IMR-90 (cell line): ENCODE results near the gene ZNF341. TPM values are rescaled to one million over a fixed set of nuclear protein-coding genes. Genes with fewer than 3 reads are reported as not detected.
A peak's percentile ranks its signal among the peaks of the same experiment; 100 is the strongest.

Experiments
- ATAC-seq: fragments of 200-7000 bp; cut with Tn5 transposase; 2 replicates; pipeline ENCODE4 v1.9.1; 2020; ENCODE audit warnings: low read depth, mild to moderate bottlenecking, moderate library complexity
- BruUV-seq: library from RNA; stranded (reverse); fragments of 400-500 nt; replicated peaks from 2 replicates; lab custom pipeline; 2021; lab: Mats Ljungman, UMichigan
- CTCF ChIA-PET: fragments of 300-600 bp; formaldehyde crosslinking; extraction: SDS; loops from one replicate; lab custom pipeline; 2021; ENCODE audit warnings: antibody characterized with exemption; lab: Yijun Ruan, JAX
- POLR2A ChIA-PET: fragments of 300-600 bp; sonication (Branson Sonifier 250); formaldehyde crosslinking; loops from one replicate; lab custom pipeline; 2022; ENCODE audit warnings: antibody characterized with exemption; ENCODE audit not compliant: unreplicated experiment; lab: Charles Lee
- DNase-seq: peaks from one replicate; pipeline ENCODE4 v3.0.0; 2013
- H2AFZ ChIP-seq: replicated peaks from 2 replicates; pipeline ENCODE3; 2013; ENCODE audit warnings: low read length, mild to moderate bottlenecking; ENCODE audit not compliant: poor library complexity
- H2AK5ac ChIP-seq: 2 replicates; pipeline ENCODE4 v1.6.1; 2013; ENCODE audit warnings: low read depth, low read length, inconsistent platforms
- H2AK9ac ChIP-seq: replicated peaks from 2 replicates; pipeline ENCODE3; 2013; ENCODE audit warnings: mild to moderate bottlenecking, low read depth, low read length, moderate library complexity; ENCODE audit not compliant: poor library complexity
- H2BK120ac ChIP-seq: 2 replicates; pipeline ENCODE4 v1.6.1; 2013; ENCODE audit warnings: low read depth, low read length, inconsistent platforms
- H2BK15ac ChIP-seq: 3 replicates; pipeline ENCODE4 v1.6.1; 2013; ENCODE audit warnings: low read depth, low read length, inconsistent platforms
- H2BK20ac ChIP-seq: 2 replicates; pipeline ENCODE4 v1.6.1; 2013; ENCODE audit warnings: low read depth, mild to moderate bottlenecking, inconsistent platforms, low read length, moderate library complexity
- H2BK5ac ChIP-seq: 2 replicates; pipeline ENCODE4 v1.6.1; 2013; ENCODE audit warnings: mild to moderate bottlenecking, low read depth, low read length, inconsistent platforms; ENCODE audit not compliant: poor library complexity, severe bottlenecking
- H3K14ac ChIP-seq: replicated peaks from 2 replicates; pipeline ENCODE4 v1.6.1; 2013; ENCODE audit warnings: low read depth, low read length, inconsistent platforms
- H3K18ac ChIP-seq: 2 replicates; pipeline ENCODE4 v1.6.1; 2013; ENCODE audit warnings: low read depth, low read length, control low read depth
- H3K23ac ChIP-seq: 2 replicates; pipeline ENCODE4 v1.6.1; 2013; ENCODE audit warnings: low read depth, low read length, inconsistent platforms
- H3K27ac ChIP-seq: 2 replicates; pipeline ENCODE4 v1.5.1; 2013; ENCODE audit warnings: mild to moderate bottlenecking, control low read depth, low read length; ENCODE audit not compliant: insufficient read depth
- H3K27me3 ChIP-seq: 2 replicates; pipeline ENCODE4 v1.6.1; 2013; ENCODE audit warnings: low read length; ENCODE audit not compliant: control insufficient read depth, insufficient read depth
- H3K36me3 ChIP-seq: 2 replicates; pipeline ENCODE4 v1.6.1; 2013; ENCODE audit warnings: low read length, mixed read lengths; ENCODE audit not compliant: control insufficient read depth, insufficient read depth
- H3K4ac ChIP-seq: 2 replicates; pipeline ENCODE4 v1.6.1; 2013; ENCODE audit warnings: low read depth, low read length, inconsistent platforms
- H3K4me1 ChIP-seq: 2 replicates; pipeline ENCODE4 v1.6.1; 2013; ENCODE audit warnings: low read length, mixed read lengths; ENCODE audit not compliant: control insufficient read depth, insufficient read depth
- H3K4me2 ChIP-seq: 2 replicates; pipeline ENCODE4 v1.6.1; 2013; ENCODE audit warnings: low read depth, mild to moderate bottlenecking, control low read depth, low read length, moderate library complexity
- H3K4me3 ChIP-seq: 2 replicates; pipeline ENCODE4 v1.5.1; 2013; ENCODE audit warnings: low read depth, mild to moderate bottlenecking, control low read depth, low read length, moderate library complexity; ENCODE audit not compliant: insufficient read depth
- H3K56ac ChIP-seq: 2 replicates; pipeline ENCODE4 v1.6.1; 2013; ENCODE audit warnings: low read length, inconsistent platforms; ENCODE audit not compliant: insufficient read depth; ENCODE audit errors: extremely low read depth
- H3K79me1 ChIP-seq, 2 experiments: 2 replicates each; pipeline ENCODE4 v1.6.1; 2013; ENCODE audit warnings: low read length in 2 of 2, inconsistent platforms in 1 of 2, low read depth in 1 of 2
- H3K9ac ChIP-seq: 2 replicates; pipeline ENCODE4 v1.6.1; 2013; ENCODE audit warnings: low read depth, low read length, control low read depth
- H3K9me1 ChIP-seq: 2 replicates; pipeline ENCODE4 v1.6.1; 2013; ENCODE audit warnings: low read length, inconsistent platforms; ENCODE audit not compliant: insufficient read depth
- H3K9me3 ChIP-seq: 2 replicates; pipeline ENCODE4 v1.6.1; 2013; ENCODE audit warnings: low read length; ENCODE audit not compliant: control insufficient read depth, insufficient read depth
- H4K20me1 ChIP-seq: 2 replicates; pipeline ENCODE4 v1.6.1; 2013; ENCODE audit warnings: low read length, inconsistent platforms; ENCODE audit not compliant: insufficient read depth
- H4K5ac ChIP-seq: 2 replicates; pipeline ENCODE4 v1.6.1; 2013; ENCODE audit warnings: mild to moderate bottlenecking, low read depth, low read length, control low read depth
- H4K8ac ChIP-seq, 2 experiments: 2 replicates each; pipeline ENCODE4 v1.6.1; 2013; ENCODE audit warnings: low read depth in 2 of 2, low read length in 2 of 2, control low read depth in 1 of 2, inconsistent platforms in 1 of 2
- H4K91ac ChIP-seq: 2 replicates; pipeline ENCODE4 v1.6.1; 2013; ENCODE audit warnings: low read depth, low read length, inconsistent platforms; ENCODE audit not compliant: insufficient read depth
- CEBPB ChIP-seq: IDR thresholded peaks from 2 replicates; pipeline ENCODE4 v1.6.1; 2012; ENCODE audit warnings: low read depth, low read length, improper control_type of control experiment
- CHD1 ChIP-seq: IDR thresholded peaks from 2 replicates; pipeline ENCODE4 v1.6.1; 2012; ENCODE audit warnings: low read depth, low read length, improper control_type of control experiment
- FOS ChIP-seq: fragments of 150-350 bp; IDR thresholded peaks from 2 replicates; pipeline ENCODE4 v1.6.1; 2016; ENCODE audit warnings: low read depth, low read length
- MAZ ChIP-seq: IDR thresholded peaks from 2 replicates; pipeline ENCODE4 v1.6.1; 2012; ENCODE audit warnings: low read depth, mild to moderate bottlenecking, low read length, improper control_type of control experiment, moderate library complexity, borderline replicate concordance
- MXI1 ChIP-seq: IDR thresholded peaks from 2 replicates; pipeline ENCODE4 v1.6.1; 2012; ENCODE audit warnings: low read depth, mild to moderate bottlenecking, low read length, moderate library complexity, borderline replicate concordance
- NFE2L2 ChIP-seq: fragments of 150-350 bp; IDR thresholded peaks from 2 replicates; pipeline ENCODE4 v1.6.1; 2016; ENCODE audit warnings: low read depth, mild to moderate bottlenecking, low read length
- RFX5 ChIP-seq: IDR thresholded peaks from 2 replicates; pipeline ENCODE4 v1.8.0; 2012; ENCODE audit warnings: low read depth, mild to moderate bottlenecking, low read length, moderate library complexity
- WGBS, 2 experiments: methylation state at CpG; one replicate each; pipeline versions ENCODE4 v1.1.5 to v1.1.7; 2013; ENCODE audit warnings: missing lambda C conversion rate in 2 of 2; ENCODE audit not compliant: insufficient read length in 1 of 2; ENCODE audit errors: extremely low coverage in 2 of 2; 5-methylcytosine and 5-hydroxymethylcytosine counted together
- dilution Hi-C: fragments of 300-500 bp; cut with HindIII; formaldehyde crosslinking; loops from one replicate; pipeline ENCODE4 v1.14.3; 2018; ENCODE audit warnings: low sequenced_read_pairs; ENCODE audit not compliant: unreplicated experiment
- in situ Hi-C: fragments of 300-500 bp; cut with MboI; formaldehyde crosslinking; loops from 3 replicates; pipeline ENCODE4 v1.14.3; 2019; ENCODE audit warnings: low sequenced_read_pairs, inconsistent platforms, mixed read lengths
- intact Hi-C: fragments of 100-400 bp; cut with micrococcal nuclease; formaldehyde crosslinking; loops from 2 replicates; pipeline ENCODE4 v1.10.0; 2022
- polyA plus RNA-seq, 3 experiments: library from polyadenylated mRNA; depleted of rRNA; stranded (reverse); fragments of >200 nt; gene quantifications; 2 replicates each; pipeline ENCODE4 v1.2.3, GENCODE V29; 2012; ENCODE audit warnings: low replicate concordance in 1 of 3
- total RNA-seq: library from RNA; depleted of rRNA; stranded (reverse); fragments of >200 nt; gene quantifications from 2 replicates; pipeline ENCODE4 v1.2.3, GENCODE V29; 2012
- TF ChIP-seq, protein P1 (sequence below): fragments of 150-350 bp; IDR thresholded peaks from 2 replicates; pipeline ENCODE4 v1.6.1; 2016; ENCODE audit warnings: low read depth, mild to moderate bottlenecking, low read length, moderate library complexity, borderline replicate concordance
- TF ChIP-seq, protein P2 (sequence below): conservative IDR thresholded peaks from 2 replicates; pipeline ENCODE4 v1.5.1; 2012; ENCODE audit warnings: mild to moderate bottlenecking, low read depth, low read length, improper control_type of control experiment

Gene ZNF341
- total and polyA plus RNA-seq, 2 of the 4 experiments (the other 2 are of a cell fraction), result 1.1 to 3.4 TPM

DNA sequence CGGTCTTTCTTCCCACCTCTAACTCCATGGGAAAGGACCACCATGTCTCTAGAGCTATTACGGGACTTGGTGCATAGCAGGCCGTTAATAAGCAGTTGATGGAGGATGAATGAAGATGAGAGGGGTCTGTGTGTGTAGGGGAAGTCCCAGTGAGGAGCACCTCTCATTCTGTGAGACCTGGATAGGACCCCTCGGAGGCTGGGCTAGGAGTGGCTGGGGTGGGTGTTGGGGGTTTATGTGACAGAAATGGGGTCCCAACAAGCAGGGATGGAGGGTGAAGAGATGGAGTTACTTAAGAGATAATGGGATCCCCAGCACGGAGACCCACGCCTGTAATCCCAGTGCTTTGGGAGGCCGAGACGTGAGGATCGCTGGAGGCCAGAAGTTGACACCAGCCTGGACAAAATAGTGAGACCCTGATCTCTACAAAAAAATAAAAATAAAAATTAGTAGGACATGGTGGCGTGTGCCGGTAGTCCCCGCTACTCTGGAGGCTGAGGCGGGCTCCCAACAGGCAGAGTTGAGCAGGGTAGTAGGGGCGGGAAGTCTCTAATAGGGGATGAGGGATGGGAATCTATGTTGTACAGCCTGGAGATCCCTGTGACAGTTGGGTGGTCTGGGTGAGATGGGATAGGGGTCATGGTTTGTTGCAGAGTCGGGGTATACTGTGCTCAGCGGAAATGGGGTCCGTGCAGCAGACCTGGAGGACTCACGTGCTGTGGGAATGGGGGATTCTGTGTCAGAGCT is 677 bp upstream of the ZNF341 start:
- Histone ChIP-seq H4K8ac (peak overlapping the region; percentile 97 to 100), H3K14ac (peak overlapping the region; percentile 70), H3K4me1 (peaks cover 18% of the 10 kb centered on the region), H3K56ac (no peak overlapping the region), H2BK5ac (peak overlapping the region; percentile 0), H3K4ac (peak overlapping the region; percentile 90), H2BK20ac (peak overlapping the region; percentile 21; the same call in 1 of the 2 replicates), H4K20me1 (no peaks in the 10 kb centered on the region), H3K9ac (peak overlapping the region; percentile 72), H3K27me3 (no peaks in the 10 kb centered on the region; the same call in 1 of the 2 replicates), H3K79me1 (peaks cover 12 to 33% of the 10 kb centered on the region in 2 experiments; a peak in 3 of 4 replicates), H3K27ac (peak overlapping the region; percentile 81), H2AK5ac (peak overlapping the region; percentile 94), H3K9me1 (peaks cover 7% of the 10 kb centered on the region; the same call in 1 of the 2 replicates), H4K5ac (peak overlapping the region; percentile 94), H2AK9ac (peak overlapping the region; percentile 74), H3K36me3 (no peaks in the 10 kb centered on the region), H3K9me3 (0 out of 2 replicates have a peak, but pooled peaks cover 1% of the 10 kb centered on the region), H2AFZ (peak overlapping the region; percentile 99), H3K4me3 (peak overlapping the region; percentile 43), H3K18ac (peak overlapping the region; percentile 38), H3K23ac (peak overlapping the region; percentile 70), H2BK15ac (peak overlapping the region; percentile 74; the same call in 1 of the 3 replicates), H4K91ac (peak overlapping the region; percentile 84), H2BK120ac (peak overlapping the region; percentile 74), H3K4me2 (peak overlapping the region; percentile 80)
- no TSS peak for BruUV-seq
- in situ Hi-C loops (no loop called here), dilution Hi-C loops (no loop called here), intact Hi-C loops (loop anchor here (2.0 to 5.0 kb wide), 3 partner anchors 64 to 274 kb away; partner anchors contain the start of genes ACTL10 and CHMP4B)
- no peak for TF ChIP-seq MAZ
- TF ChIP-seq, protein P1, sequence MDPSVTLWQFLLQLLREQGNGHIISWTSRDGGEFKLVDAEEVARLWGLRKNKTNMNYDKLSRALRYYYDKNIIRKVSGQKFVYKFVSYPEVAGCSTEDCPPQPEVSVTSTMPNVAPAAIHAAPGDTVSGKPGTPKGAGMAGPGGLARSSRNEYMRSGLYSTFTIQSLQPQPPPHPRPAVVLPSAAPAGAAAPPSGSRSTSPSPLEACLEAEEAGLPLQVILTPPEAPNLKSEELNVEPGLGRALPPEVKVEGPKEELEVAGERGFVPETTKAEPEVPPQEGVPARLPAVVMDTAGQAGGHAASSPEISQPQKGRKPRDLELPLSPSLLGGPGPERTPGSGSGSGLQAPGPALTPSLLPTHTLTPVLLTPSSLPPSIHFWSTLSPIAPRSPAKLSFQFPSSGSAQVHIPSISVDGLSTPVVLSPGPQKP, result no peak
- TF ChIP-seq, protein P2, sequence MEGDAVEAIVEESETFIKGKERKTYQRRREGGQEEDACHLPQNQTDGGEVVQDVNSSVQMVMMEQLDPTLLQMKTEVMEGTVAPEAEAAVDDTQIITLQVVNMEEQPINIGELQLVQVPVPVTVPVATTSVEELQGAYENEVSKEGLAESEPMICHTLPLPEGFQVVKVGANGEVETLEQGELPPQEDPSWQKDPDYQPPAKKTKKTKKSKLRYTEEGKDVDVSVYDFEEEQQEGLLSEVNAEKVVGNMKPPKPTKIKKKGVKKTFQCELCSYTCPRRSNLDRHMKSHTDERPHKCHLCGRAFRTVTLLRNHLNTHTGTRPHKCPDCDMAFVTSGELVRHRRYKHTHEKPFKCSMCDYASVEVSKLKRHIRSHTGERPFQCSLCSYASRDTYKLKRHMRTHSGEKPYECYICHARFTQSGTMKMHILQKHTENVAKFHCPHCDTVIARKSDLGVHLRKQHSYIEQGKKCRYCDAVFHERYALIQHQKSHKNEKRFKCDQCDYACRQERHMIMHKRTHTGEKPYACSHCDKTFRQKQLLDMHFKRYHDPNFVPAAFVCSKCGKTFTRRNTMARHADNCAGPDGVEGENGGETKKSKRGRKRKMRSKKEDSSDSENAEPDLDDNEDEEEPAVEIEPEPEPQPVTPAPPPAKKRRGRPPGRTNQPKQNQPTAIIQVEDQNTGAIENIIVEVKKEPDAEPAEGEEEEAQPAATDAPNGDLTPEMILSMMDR, result no peak
- TF ChIP-seq NFE2L2, result no peak
- no peak for TF ChIP-seq CHD1
- no peak for TF ChIP-seq CEBPB
- TF ChIP-seq FOS, result no peak
- TF ChIP-seq RFX5, result no peak
- no peak for TF ChIP-seq MXI1
- ChIA-PET POLR2A (no interaction called here), CTCF (no interaction called here)
- DNase-seq (no peak), ATAC-seq (no peak)
- 73% methylated on average over 8 of the region's 18 CpGs; no CpG with 5 or more reads in 1 of the 2 experiments for WGBS, 2 experiments
